HG03064 (cell line): Measurements from ENCODE around the gene PITPNM2.
A peak's percentile ranks its signal among the peaks of the same experiment; 100 is the strongest.
"Not testable (repeated sequence)": the region's sequence is repeated elsewhere in the genome, so short reads cannot be mapped to it uniquely, and the experiment has no call there.

ENCODE experiments used
- ATAC-seq: cut with Tn5 transposase; IDR thresholded peaks from one replicate; pipeline ENCODE4 v1.9.1; 2021; ENCODE audit warnings: low read depth; ENCODE audit not compliant: unreplicated experiment

Gene PITPNM2

DNA sequence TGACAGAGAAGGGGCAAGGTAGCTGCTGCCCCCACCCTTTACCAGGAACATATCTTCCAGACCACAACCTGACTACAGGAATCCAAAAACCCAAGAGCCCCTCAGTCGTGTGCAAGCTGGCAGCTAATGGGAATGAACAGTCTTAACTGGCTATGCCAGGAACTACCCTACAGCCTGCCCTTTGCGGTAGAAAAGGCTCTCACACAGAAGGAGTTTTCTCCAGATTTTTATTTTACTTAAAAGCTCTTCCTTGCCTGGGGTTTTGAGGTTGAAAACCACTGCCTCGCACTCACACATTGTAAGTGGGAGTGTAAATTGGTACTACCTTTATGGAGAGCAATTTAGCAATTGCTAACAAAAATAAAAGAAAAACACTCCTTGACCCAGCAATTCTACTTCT lies 28.3 kb downstream of the PITPNM2 start:
- no peak for ATAC-seq

DNA sequence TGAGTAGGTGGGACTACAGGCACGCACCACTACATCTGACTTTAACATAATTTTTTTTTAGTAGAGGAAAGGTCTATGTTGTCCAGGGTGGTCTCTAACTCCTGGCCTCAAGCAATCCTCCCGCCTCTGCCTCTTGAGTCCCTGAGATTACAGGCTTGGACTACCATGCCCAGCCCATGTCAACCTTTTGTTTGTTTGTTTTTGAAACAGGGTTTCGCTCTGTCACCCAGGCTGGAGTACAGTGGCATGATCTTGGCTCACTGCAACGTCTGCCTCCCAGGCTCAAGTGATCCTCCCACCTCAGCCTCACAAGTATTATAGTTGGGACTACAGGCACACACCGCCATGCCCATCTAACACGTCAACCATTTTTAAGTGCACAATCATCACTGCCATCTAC lies 29.2 kb downstream of the PITPNM2 start:
- no peak for ATAC-seq

DNA sequence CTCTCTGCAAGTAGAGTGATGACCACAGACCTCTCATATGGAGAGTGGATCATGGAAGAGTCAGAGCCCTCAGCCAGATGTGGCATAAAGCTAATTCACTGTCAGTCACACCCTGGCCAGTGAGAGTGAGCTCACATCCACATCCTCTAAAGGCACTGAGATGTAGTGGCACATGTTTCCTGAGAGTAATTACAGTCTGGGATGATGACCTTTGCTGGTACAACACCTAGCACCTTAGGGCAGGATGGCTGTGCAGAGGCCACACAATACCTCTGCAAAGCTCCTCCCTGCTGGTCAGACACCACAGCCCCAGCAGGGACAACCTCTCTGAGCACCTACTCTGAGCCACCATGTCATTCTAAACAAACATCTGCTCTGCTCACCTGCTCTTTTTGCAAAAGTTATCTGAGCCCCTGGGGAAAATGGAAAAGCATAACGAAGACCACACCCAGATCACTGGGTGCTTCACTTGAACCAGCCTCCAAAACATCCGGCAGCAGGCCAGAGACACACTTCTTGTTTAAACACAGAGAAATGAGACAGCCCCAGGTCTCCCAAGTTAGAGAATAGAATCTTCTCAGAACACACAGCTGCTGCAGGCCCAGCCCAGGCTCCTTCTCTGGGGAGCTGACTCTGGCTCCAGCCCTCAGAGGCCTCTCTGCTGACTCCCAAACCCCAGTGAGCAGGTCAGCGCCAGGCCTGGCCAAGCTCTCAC lies 30.3 kb downstream of the PITPNM2 start:
- ATAC-seq: peak; percentile 25

DNA sequence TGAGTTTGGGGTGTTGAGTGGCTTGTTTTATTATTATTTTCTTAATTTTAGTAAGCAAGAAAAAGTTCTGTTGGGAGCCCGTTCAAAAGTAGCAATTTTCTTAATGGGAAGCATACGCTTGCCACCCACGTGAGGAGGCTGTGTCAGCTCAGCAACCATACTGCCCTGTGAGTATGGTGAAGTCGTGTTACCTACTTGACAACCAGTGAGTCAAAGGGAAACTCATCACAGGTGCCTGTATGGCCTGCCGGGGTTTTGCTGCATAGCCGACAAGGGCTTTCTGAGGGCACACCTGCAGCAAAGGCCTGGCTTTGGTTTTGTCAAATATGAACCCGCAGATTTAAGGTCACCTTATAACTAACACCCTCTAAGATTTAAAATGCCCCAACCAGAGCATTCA lies 31.1 kb downstream of the PITPNM2 start:
- ATAC-seq: peak; percentile 82

DNA sequence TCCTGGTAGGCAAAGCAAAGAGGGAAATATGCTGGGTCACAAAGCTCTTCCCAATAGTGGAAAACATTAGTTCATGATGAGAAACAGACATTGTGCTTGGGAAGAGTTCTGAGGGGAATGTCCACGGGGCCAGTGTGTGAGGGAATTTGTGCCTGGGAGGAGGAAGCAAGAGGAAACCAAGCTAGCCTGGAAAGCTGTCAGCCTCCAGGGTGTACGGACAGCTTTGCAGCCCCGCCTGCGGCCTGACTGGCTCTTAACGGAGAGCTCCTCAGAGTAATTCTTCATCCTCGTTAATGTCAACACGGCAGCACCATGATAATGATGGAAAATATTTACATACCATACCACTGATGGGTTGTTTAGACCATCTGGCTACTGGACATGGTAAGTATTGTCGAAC lies 32.4 kb downstream of the PITPNM2 start:
- ATAC-seq: no peak

DNA sequence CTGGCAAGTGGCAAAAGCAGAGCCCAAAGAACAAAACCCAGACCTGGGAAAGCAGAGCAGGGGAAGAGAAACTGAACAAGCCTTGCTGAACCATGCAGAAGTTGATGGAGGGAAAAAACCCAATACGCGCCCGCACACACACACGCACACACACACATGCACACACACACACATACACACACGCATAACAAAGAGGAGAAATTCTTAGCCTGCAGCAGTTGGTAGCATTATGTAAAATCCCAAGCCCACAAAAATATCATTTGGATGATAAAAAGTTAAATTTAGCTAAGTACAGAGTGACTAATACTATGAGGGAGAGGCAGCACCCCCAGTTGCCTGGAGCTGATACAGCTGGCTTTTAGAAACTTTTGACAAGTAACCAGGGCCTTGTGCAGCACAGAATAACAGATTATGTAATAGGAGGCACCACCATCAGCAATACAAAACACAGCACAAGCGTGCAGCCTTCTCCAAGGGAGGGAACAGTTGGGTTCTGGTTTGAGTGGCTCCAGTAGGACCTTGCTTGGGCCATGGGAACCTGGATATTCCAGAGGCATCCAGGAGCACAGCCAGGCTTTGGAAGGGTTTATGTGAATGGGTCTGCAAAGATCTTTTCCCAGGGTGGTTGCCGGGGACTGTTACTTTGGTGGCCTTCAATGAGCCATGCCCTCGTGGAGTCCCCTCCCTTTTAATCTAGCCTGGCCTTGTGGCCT lies 35.3 kb downstream of the PITPNM2 start:
- ATAC-seq: no peak

DNA sequence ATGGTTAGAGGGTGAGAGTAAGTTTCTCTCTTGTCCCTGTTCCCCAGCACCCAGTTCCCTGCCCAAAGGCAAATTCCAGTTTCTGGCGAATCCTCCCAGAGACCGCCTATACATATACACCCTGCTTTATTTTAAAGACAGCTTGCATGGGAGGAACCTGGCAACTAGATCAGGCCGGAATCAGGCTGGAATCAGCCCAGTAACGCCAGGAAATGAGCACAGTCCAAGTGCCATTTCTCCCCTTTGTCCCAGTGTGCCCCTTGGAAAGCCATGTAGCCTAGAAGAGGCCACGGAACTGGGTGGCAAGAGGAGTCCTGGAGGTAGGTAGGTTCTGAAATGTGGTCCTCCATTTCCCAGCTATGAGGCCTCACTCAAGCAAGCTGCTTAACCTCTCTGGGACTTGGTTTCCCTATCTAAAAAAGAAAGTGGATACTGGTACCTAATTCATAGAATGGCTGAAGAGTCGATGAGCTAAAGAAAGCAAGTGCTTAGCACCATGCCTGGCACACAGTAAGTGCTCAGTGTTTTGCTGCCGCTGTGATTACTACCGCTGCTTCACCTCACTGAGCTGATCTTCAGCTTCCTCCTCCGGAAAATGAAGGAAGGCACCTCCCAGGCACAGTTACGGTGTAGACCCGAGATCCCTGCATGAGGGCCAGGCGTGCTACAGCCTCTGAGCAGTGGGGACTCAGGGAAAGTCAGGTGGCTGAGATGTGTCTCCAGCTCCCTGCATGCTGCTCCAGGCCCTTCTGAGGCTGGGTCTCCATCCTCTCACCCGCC lies 36.4 kb downstream of the PITPNM2 start:
- no peak for ATAC-seq

DNA sequence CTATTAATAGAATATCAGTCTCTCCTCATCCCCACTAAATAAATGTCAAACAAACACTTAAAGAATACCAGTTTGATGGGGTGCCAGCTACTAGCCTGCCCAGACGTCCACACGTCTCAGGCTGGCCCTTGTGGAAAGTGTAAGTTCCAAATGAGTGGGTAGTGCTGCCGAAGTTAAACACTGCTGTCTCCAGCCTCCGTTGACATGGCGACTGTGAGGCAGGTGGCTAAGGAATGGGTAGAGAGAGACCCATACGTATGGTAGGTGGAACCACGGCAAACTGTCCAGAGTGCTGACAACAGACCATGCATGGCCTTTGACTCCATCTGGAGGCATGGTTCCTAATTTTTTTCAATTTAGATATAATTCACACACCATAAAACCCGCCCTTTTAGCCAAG lies 37.9 kb downstream of the PITPNM2 start:
- no peak for ATAC-seq

DNA sequence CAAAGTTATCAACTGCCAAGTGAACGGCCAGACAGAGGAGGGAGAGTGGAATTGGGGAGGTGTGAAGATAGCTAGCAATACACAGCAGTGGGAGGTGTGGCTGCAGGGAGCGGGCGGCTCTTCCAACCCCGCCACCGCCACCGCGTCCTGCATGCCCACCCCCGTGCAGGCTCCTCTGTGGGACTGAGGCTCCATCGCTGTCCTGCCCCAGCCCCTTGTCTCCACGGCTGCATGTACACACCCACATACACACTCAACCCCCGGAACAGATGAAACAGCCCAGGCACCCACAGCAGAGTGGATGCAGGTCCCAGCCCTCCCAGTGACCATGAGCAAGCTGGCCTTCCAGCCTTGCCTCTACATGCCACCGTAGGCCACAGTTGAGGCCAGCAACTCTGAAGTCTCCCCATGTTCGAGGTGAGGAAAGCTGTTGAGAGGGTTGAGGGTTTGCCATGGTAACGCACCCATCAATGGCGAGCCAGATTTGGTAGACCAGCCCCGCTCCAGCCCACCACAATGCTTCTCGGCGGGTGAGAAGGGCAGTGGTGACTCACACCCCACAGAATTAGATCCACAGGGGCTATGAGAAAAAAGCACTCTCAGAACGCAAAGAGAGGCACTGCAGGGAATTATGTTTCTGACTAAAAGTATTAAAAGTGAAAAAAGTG lies 39.3 kb downstream of the PITPNM2 start:
- ATAC-seq: no peak

DNA sequence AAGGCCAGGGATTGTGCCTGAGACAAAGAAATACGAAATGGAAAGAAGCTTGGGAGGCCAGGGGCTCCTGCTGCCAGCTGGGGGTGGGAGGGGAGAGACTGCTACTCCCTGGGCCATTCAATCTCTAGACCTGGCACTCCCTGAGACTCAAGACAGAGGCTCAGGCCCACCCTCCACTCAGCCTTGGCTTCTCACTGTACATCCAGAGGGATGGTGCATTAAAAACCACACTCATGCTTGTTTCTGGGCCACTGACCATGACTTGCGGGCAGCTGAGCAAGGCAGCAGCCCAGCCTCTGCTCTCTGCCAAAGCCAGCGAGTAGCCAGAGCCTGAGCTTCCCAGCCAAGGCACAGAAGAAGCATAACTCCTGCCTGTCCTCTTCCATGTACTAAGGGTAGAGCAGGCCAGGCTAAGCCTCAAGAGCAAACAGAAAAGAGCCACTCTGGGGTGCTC lies 41.5 kb downstream of the PITPNM2 start:
- ATAC-seq: no peak

DNA sequence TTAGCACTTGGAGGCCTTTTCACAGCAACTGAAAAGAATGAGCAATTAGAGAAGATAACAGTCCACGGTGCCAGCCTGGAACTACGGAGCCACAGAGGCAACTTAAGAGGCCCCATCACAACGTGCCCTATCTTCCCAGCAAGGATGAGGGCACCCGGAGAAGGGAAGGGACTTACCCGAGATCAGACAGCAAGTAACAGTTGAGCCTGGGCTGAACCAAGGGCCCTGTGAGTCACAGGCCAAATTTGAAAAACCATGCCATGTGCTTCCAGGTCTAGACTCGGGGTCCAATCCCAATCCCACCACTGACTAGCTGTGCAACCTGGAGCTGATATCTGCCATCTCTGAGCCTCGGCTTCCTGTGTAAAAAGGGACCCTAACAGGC lies 42.2 kb downstream of the PITPNM2 start:
- no peak for ATAC-seq

DNA sequence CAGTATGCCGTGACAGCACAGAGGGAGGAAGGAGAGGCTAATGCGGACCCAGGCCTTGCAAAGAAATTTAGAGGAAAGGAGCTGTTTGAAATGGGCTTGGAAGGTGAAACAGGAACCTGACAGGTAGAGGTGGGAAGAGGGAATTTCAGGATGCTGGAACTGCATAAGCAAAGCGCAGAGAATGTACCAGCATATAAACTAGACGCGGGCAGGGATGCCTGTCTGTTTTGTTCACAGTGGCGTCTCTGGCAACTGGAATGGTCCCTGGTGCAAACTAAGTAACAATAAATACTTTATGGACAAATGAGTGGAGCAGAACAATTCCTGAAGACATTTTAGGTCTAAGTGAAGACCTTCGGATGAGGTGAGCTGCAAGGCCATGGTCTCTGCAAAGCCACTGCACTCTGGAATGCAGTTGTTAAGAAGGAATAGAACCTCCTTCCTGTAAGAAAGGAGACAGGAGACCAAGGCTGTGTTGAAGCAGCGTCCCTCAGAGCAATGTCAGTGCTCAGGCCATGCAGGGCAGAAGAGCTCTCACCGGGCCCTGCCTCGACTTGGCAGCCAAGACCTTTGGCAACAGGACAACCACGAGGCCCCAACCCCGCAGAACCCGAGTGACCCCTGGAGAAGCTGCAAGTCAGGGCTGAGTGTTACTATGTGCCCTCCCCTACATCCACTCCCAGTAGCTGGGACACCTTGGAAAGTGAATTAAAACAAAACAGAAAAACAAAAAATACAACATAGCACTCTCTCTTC lies 42.8 kb downstream of the PITPNM2 start:
- ATAC-seq: no peak

DNA sequence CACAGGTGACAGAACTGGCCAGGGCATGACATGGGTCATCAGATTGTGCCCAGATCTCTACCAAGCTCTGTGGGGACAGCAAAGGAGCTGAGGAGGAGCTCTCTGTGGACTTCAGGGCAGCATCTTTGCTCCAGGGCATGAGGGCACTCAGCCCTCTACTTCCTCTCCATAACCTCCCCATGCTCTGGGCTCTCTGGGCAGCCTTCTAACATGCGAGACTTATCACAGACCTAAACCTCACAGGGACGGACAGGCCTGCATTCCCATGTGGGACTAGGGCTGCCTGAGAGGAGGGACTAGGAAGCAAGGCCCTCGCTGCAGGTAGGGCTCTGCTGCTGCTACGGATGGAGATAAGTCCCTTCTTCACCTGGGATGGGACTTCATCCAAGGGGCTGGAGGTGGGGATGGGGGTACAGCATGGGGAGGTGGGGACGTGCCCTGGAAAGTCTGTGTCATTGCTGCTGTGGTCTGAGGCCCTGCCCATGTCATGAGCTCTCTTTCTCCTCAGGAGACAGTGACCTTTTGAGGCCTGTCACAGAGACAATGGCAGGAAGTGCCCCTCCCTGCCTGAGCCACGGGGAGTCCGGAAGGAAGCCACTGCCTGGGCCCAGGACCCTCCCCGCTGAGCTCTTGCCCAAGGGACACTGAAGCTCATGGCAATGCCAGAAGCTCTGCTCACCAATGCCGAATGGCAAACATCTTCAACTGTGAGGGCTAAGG lies 44.1 kb downstream of the PITPNM2 start:
- no peak for ATAC-seq

DNA sequence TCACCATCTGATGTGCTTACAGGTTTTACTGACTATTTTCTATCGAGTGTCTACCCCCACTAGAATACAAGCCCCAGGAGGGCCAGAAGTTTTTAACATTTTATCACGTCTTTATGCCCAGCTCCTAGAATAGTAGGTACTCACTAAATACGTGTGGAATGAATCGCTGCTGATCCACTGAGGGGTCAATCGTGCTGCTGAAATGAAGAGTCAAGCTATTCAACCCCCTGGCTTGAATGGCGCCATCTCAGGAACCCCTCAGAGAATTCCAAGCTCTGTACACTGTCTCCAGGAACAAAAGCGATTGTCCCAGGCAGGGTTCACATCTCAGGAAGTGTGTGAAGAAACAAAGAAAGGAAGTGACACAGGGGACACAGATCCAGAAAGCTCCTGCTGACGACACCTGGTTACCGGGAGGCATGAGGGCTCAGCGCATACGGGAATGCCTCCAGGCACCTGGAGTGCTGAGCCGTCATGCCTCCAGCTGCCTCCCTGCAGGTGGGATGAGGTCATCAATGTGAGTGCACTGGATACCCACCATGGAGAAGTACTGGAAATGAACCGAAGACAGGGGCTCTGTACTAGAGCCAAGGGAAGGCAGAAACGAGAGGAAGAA lies 45.6 kb downstream of the PITPNM2 start:
- no peak for ATAC-seq

DNA sequence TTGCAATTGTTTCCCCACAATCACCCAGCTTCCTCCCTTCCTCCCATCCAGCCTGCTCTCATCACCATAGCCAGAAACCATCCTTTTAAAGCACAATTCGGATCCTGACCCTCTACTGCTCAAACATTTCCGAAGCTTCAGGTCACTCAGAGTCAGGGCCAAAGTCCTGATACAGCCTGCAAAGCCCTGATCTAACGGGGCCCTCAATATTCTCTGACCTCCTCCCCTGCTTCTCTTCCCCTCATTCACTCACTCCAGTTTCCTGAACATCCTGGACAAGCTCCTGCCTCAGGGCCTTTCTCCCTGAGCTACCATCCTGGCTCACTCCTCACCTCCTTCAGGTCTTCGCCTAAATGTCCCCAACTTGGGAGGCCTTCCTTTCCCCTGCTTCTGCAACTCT lies 46.1 kb downstream of the PITPNM2 start:
- no peak for ATAC-seq

DNA sequence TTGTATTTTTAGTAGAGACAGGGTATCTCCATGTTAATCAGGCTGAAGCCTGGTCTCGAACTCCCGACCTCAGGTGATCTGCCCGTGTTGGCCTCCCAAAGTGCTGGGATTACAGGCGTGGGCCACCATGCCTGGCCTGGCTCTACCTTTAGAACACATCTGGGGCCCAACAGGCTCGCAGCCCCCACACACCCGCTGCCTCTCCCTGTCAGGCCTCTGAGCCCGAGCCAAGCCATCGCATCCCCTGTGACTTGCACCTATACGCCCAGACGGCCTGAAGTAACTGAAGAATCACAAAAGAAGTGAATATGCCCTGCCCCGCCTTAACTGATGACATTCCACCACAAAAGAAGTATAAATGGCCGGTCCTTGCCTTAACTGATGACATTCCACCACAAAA lies 46.8 kb downstream of the PITPNM2 start:
- not testable (repeated sequence) for ATAC-seq

DNA sequence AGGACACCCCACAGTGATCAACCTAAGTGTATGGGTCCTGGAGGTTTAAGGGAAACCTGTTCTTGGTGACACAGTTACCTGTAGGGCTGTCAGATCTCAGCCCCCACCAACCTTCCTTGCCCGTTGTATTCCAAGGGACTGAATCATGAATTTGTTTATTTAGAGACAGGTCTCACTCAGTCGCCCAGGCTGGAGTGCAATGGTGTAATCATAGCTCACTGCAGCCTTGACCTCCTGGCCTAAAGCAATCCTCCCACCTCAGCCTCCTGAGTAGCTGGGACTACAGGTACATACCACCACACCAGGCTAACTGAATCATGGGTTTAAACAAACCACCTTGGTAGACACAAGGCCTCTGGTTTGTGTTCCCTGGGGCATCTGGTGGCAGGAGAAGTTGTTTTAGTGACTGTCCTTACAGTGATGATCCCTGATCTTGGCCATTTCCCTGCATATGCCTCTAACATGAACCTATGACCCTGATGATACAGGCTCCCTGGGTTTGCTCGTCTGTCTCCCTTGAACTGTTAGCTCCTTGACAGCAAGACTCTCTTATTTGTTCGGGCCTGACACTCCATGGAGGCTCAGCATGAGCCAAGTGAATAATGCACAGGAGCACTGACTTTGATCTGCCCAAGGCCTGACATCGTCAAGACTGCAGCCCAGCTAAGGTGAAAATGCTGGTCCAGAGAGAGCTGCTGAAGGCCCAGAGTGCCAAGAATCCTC lies 47.9 kb downstream of the PITPNM2 start:
- ATAC-seq: no peak

DNA sequence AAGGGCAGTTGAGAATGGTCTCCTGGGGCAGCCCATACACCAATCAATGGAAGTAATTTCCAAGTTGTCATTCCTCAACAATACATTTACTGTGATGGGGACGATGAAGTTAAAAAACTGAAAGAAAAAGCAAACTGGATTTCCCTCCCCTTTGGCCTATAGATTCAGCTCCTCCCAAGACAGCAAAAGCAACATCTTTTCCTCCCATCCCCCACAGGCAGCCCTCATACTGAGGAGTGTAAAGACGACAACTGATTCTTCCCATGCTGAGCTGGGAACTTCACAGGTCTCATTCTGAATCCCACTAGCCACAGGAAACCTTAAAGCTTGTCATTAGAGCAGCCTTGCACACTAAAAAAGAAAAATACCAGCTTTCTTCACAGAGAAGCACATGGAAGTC lies 48.5 kb downstream of the PITPNM2 start:
- no peak for ATAC-seq

DNA sequence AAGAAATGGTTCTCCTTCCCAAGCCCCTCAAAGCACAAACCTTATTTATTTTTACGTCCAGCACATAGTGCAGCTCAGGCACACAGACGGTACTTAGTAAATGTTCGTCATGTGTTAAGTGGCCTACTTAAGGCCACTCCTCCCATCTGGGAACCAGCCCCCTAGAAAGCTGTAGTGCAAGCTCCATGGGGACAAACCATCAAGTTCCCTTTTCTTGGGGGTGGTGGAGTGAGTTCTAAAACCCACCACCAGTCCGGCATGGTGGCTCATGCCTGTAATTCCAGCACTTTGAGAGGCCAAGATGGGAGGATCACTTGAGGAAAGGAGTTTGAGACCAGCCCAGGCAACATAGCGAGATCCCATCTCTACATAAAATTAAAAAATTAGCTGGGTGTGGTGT lies 49.4 kb downstream of the PITPNM2 start:
- no peak for ATAC-seq
